Measurements from ENCODE around the gene VCPKMT. TPM values are rescaled to one million over a fixed set of nuclear protein-coding genes. Genes with fewer than 3 reads are reported as not detected.

VCPKMT gene
- 11.6 and 13.9 TPM in 2 replicates for total RNA-seq (ENCODE audit: low replicate concordance)
- long read RNA-seq, transcript VCPKMT-204 (6 exons, 1,793 nt), result minor isoform, 10 of 59 reads
- long read RNA-seq, transcript VCPKMT-202 (6 exons, 1,761 nt), result major isoform, 27 of 59 reads
- long read RNA-seq, transcript VCPKMT-201 (5 exons, 795 nt), result minor isoform, 8 of 59 reads
- long read RNA-seq, partial matches to known transcripts, result 1 of 59 reads
- long read RNA-seq, other reads (novel, unspliced or antisense), result 12 of 59 reads

DNA sequence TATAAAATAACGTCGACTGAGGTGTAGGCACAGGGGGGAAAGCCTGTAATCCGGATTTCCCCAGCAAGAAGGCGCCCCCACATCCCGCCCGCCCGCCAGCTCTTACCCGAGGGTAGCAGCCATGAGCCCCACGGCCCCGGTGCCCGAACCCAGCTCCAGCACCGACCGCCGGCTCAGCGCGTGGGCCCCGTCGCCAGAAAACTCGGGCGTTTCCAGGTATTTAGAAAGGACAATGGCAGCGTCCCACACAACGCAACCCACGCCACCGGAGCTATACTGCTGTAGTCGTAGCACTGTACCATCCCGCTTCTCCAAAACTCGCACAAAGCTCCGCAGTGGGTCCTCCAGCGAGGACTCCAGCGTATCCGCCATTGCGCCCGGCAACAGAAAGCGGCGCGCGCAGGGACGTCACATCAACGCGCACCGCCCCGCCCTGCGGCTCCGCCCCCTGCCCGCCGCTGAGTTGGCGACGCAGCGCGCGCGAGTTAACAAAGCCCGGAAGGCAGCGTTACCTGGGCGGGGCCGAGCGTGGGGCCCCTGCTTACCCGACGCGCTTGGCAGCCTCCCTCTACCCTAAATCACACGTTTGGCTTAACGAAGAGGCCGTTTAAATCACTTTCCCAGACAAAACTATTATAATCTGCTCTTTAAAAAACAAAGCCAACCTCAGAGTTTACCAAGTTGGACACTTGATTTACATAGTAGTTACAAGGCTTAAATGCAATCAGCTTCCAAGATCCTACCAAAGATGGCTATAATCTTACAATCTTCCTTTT lies at the start of gene VCPKMT:
TSS of gene VCPKMT (minus strand) at position 392 of the 776 bp plus-strand sequence. CDS start at position 372, 20 bp downstream.
- Mint-ChIP-seq H3K36me3 (peaks cover 20% of the 10 kb centered on the region), H3K9me3 (no peaks in the 10 kb centered on the region), H3K4me1 (ENCODE audit: unreplicated experiment) (peaks cover 6% of the 10 kb centered on the region), H3K27ac (peak within 1 kb of the TSS; percentile 97), H3K27me3 (no peaks in the 10 kb centered on the region), H3K4me3 (peak within 1 kb of the TSS; percentile 98)
- peak; percentile 95 for DNase-seq (ENCODE audit: extremely low spot score, unreplicated experiment)
- no peak for TF ChIP-seq CTCF (conservative IDR thresholded peaks at IDR 0.05)

GRCh38 chr14:50156111-50156510 lies 39.7 kb upstream of the VCPKMT start:
- H3K36me3 Mint-ChIP-seq, result peaks cover 22% of the 10 kb centered on the region
- peak overlapping the region; percentile 84 for H3K27ac Mint-ChIP-seq
- H3K4me3 Mint-ChIP-seq, result no peak overlapping the region
- no peaks in the 10 kb centered on the region for H3K27me3 Mint-ChIP-seq
- DNase-seq (ENCODE audit: extremely low spot score, unreplicated experiment), result no peak
- no peak for TF ChIP-seq CTCF (conservative IDR thresholded peaks at IDR 0.05)
- H3K9me3 Mint-ChIP-seq, result no peaks in the 10 kb centered on the region
- no peaks in the 10 kb centered on the region for H3K4me1 Mint-ChIP-seq (ENCODE audit: unreplicated experiment)

DNA sequence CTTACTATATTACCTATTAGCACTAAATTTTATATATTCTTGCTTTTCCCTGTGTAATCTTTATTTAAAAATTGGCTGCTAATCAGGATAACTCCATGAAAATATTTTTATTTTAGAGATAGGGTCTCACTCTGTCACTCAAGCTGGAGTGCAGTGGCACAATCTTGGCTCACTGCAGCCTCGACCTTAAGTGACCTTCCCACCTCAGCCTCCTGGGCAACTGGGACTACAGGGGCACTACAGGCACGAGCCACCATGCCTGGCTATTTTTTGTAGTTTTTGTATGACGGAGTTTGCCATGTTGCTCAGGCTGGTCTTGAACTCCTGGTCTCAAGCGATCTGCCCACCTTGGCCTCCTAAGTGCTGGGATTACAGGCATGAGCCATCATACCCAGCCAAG lies 32.4 kb upstream of the VCPKMT start:
- TF ChIP-seq CTCF (conservative IDR thresholded peaks at IDR 0.05), result no peak
- DNase-seq (ENCODE audit: extremely low spot score, unreplicated experiment), result no peak
- Mint-ChIP-seq H3K27me3 (no peaks in the 10 kb centered on the region), H3K9me3 (no peaks in the 10 kb centered on the region), H3K27ac (no peak overlapping the region), H3K4me1 (ENCODE audit: unreplicated experiment) (no peaks in the 10 kb centered on the region), H3K36me3 (peaks cover 29% of the 10 kb centered on the region), H3K4me3 (no peak overlapping the region)

DNA sequence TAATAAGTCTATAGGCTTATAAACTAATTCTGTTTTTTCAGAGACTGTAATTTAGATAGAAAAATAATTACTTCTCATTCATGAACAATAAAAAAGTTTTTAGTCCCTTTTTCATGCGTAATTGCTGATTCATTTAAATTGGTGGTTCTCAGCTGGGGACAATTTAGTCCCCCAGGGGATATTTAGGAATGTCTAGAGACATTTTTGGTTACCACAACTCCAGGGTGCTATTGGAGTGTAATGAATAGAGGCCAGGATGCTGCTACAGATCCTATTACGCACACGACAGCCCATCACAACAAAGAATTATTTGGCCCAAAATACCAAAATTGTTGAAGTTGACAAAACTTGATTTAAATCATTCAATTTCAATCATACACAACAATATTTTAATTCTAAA lies 22.8 kb upstream of the VCPKMT start:
- TF ChIP-seq CTCF (conservative IDR thresholded peaks at IDR 0.05), result no peak
- no peak overlapping the region for H3K4me3 Mint-ChIP-seq
- no peak for DNase-seq (ENCODE audit: extremely low spot score, unreplicated experiment)
- H3K9me3 Mint-ChIP-seq, result no peaks in the 10 kb centered on the region
- no peak overlapping the region for H3K27ac Mint-ChIP-seq
- no peaks in the 10 kb centered on the region for H3K4me1 Mint-ChIP-seq (ENCODE audit: unreplicated experiment)
- H3K36me3 Mint-ChIP-seq, result peaks cover 13% of the 10 kb centered on the region
- H3K27me3 Mint-ChIP-seq, result no peaks in the 10 kb centered on the region

GRCh38 chr14:50127802-50128201 lies 11.4 kb upstream of the VCPKMT start:
- Mint-ChIP-seq H3K9me3 (no peaks in the 10 kb centered on the region), H3K27me3 (no peaks in the 10 kb centered on the region), H3K4me1 (ENCODE audit: unreplicated experiment) (peaks cover 4% of the 10 kb centered on the region), H3K27ac (no peak overlapping the region), H3K36me3 (peaks cover 26% of the 10 kb centered on the region), H3K4me3 (no peak overlapping the region)
- TF ChIP-seq CTCF (conservative IDR thresholded peaks at IDR 0.05), result no peak
- no peak for DNase-seq (ENCODE audit: extremely low spot score, unreplicated experiment)

Data from type B pancreatic cell (in vitro differentiated cells).